ENCODE data around the gene PPP1R9A. TPM values are rescaled to one million over a fixed set of nuclear protein-coding genes. Genes with fewer than 3 reads are reported as not detected.
A peak's percentile ranks its signal among the peaks of the same experiment; 100 is the strongest.

The PPP1R9A gene
- total and polyA plus RNA-seq, 10 of the 15 experiments (the other 5 are each of a cell fraction or from before 2014, with no cell fraction given): 0.04 to 0.12 TPM; not detected in 8

DNA sequence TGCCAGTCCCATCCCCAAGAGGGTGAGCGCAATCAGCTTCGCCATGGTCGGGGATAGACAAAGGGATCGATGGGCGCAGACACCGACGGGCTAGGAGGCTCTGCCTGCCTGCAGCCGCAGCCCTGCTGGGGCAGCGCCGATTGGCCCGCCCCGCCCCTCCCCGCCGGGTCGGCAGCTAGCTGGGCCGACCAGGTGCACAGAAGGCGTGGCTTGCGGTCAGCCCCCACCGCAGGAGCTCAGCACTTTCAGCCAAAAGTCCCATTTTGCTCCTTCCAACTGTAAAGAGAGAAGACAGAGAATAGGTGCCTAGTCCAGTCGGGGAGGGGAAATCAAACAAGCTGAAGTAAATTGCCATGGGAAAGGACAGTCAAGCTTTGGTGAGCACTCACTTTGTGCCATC lies 417.0 kb downstream of the PPP1R9A start, which contains the start of gene PON1 (continued):
- TF ChIP-seq TCF7 (IDR thresholded peaks at IDR 0.05; ENCODE audit: borderline replicate concordance) (no peak), RUNX3 (IDR thresholded peaks at IDR 0.05; ENCODE audit: low read length) (peak; percentile 86), BHLHE40 (IDR thresholded peaks at IDR 0.05; ENCODE audit: borderline replicate concordance in 1 of 2, low read depth in 2 of 2, low read length in 1 of 2) (no peak; a peak in 1 of 4 replicates), BACH1 (IDR thresholded peaks at IDR 0.05; ENCODE audit: borderline replicate concordance) (no peak), TCF12 (IDR thresholded peaks at IDR 0.05; ENCODE audit: low read depth, low read length) (0 out of 2 replicates have a peak, but pooled peaks have one; percentile 45), EED (IDR thresholded peaks at IDR 0.05; ENCODE audit: low read depth) (peak; percentile 52; the same call in 1 of the 2 replicates)

DNA sequence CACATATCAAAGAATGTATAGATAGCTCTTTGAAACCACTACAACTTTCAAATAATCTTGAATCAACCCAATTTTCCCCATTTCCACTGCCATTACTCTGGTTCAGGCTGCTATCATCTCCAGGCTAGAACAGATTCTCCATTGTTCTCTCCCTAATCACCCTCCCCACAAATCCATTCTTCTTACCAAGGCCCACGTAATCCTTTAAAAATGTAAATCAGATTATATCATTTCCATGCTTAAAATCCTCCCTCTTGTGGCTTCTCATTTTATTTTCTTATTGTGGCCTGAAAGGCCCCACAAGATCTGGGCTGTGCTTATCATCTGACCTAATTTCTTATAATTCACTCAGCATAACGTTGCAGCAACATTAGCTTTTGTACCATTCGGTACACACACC lies 420.0 kb downstream of the PPP1R9A start:
- ChIA-PET RAD21 (ENCODE audit: unreplicated experiment) (no interaction called here), CTCF (no interaction called here), POLR2A (interaction anchor here (0.5 kb wide), 1 partner anchor 185 kb away, joined by 5 read pairs; no protein-coding TSS in a partner anchor), SMC1A (ENCODE audit: uncharacterized antibody, unreplicated experiment) (interaction anchor here (2.0 kb wide), 1 partner anchor 149 kb away, joined by 7 read pairs; no protein-coding TSS in a partner anchor)
- H4K20me1 ChIP-seq (ENCODE audit: control insufficient read depth, insufficient read depth): no peaks in the 10 kb centered on the region
- H3K4me3 ChIP-seq: no peak overlapping the region
- H3K9ac ChIP-seq (ENCODE audit: control insufficient read depth, insufficient read depth, low read length): no peak overlapping the region
- no TSS peak for BruUV-seq (replicated peaks)
- ATAC-seq: no peak
- no peaks in the 10 kb centered on the region; the same call in 2 of the 3 replicates for H3K9me3 ChIP-seq (replicated peaks; ENCODE audit: control insufficient read depth, insufficient read depth, low read length)
- H3K27me3 ChIP-seq (replicated peaks in 1 of 2; ENCODE audit: control insufficient read depth in 2 of 2, insufficient read depth in 2 of 2, low read length in 1 of 2): no peaks in the 10 kb centered on the region
- no peak overlapping the region for H3K27ac ChIP-seq (ENCODE audit: control insufficient read depth, insufficient read depth)
- no peak overlapping the region for H2AFZ ChIP-seq (ENCODE audit: control insufficient read depth, low read depth, low read length)
- in situ Hi-C loops (cut with MboI) (no loop called here), intact Hi-C loops (cut with micrococcal nuclease; ENCODE audit: unreplicated experiment) (no loop called here)
- H3K36me3 ChIP-seq (ENCODE audit: control insufficient read depth in 2 of 2, insufficient read depth in 2 of 2, low read length in 1 of 2): no peaks in the 10 kb centered on the region
- H3K4me2 ChIP-seq (ENCODE audit: control insufficient read depth, insufficient read depth): no peak overlapping the region
- FAIRE-seq: no peak
- WGBS (ENCODE audit: insufficient coverage, insufficient replicate concordance, low lambda C conversion rate, missing lambda C conversion rate): 47% methylated on average over 3 of the region's 3 CpGs
- H3K79me2 ChIP-seq (ENCODE audit: control insufficient read depth, insufficient read depth, low read length): no peaks in the 10 kb centered on the region
- H3K4me1 ChIP-seq (ENCODE audit: control insufficient read depth, insufficient read depth, low read length): peaks cover 3% of the 10 kb centered on the region
- DNase-seq (ENCODE audit: low read depth, low spot score): no peak
- TF ChIP-seq WRNIP1 (IDR thresholded peaks at IDR 0.05; ENCODE audit: borderline replicate concordance, low read depth, low read length) (no peak), FOS (IDR thresholded peaks at IDR 0.05; ENCODE audit: borderline replicate concordance, extremely low read depth, insufficient read length) (no peak), NFYA (IDR thresholded peaks at IDR 0.05; ENCODE audit: borderline replicate concordance, low read depth, low read length) (no peak), NBN (IDR thresholded peaks at IDR 0.05) (no peak), JUNB (IDR thresholded peaks at IDR 0.05) (no peak), ESRRA (IDR thresholded peaks at IDR 0.05; ENCODE audit: low read length) (no peak), ZNF274 (IDR thresholded peaks at IDR 0.05; ENCODE audit: insufficient read depth, insufficient read length) (no peak), TCF12 (IDR thresholded peaks at IDR 0.05; ENCODE audit: low read depth, low read length) (no peak)
- TF ChIP-seq, protein P1, sequence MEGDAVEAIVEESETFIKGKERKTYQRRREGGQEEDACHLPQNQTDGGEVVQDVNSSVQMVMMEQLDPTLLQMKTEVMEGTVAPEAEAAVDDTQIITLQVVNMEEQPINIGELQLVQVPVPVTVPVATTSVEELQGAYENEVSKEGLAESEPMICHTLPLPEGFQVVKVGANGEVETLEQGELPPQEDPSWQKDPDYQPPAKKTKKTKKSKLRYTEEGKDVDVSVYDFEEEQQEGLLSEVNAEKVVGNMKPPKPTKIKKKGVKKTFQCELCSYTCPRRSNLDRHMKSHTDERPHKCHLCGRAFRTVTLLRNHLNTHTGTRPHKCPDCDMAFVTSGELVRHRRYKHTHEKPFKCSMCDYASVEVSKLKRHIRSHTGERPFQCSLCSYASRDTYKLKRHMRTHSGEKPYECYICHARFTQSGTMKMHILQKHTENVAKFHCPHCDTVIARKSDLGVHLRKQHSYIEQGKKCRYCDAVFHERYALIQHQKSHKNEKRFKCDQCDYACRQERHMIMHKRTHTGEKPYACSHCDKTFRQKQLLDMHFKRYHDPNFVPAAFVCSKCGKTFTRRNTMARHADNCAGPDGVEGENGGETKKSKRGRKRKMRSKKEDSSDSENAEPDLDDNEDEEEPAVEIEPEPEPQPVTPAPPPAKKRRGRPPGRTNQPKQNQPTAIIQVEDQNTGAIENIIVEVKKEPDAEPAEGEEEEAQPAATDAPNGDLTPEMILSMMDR (IDR thresholded peaks at IDR 0.05 in 2 of 3, conservative IDR thresholded peaks at IDR 0.05 in 1 of 3; ENCODE audit: control insufficient read depth in 2 of 3, extremely low read depth in 1 of 3, insufficient read depth in 1 of 3, low read depth in 3 of 3, low read length in 3 of 3): no peak
- TF ChIP-seq, protein P2, sequence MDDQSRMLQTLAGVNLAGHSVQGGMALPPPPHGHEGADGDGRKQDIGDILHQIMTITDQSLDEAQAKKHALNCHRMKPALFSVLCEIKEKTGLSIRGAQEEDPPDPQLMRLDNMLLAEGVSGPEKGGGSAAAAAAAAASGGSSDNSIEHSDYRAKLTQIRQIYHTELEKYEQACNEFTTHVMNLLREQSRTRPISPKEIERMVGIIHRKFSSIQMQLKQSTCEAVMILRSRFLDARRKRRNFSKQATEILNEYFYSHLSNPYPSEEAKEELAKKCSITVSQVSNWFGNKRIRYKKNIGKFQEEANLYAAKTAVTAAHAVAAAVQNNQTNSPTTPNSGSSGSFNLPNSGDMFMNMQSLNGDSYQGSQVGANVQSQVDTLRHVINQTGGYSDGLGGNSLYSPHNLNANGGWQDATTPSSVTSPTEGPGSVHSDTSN (IDR thresholded peaks at IDR 0.05; ENCODE audit: insufficient replicate concordance, low read depth, low read length): no peak
- TF ChIP-seq, protein P3, sequence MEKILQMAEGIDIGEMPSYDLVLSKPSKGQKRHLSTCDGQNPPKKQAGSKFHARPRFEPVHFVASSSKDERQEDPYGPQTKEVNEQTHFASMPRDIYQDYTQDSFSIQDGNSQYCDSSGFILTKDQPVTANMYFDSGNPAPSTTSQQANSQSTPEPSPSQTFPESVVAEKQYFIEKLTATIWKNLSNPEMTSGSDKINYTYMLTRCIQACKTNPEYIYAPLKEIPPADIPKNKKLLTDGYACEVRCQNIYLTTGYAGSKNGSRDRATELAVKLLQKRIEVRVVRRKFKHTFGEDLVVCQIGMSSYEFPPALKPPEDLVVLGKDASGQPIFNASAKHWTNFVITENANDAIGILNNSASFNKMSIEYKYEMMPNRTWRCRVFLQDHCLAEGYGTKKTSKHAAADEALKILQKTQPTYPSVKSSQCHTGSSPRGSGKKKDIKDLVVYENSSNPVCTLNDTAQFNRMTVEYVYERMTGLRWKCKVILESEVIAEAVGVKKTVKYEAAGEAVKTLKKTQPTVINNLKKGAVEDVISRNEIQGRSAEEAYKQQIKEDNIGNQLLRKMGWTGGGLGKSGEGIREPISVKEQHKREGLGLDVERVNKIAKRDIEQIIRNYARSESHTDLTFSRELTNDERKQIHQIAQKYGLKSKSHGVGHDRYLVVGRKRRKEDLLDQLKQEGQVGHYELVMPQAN (conservative IDR thresholded peaks at IDR 0.05): no peak
- TF ChIP-seq, protein P4, sequence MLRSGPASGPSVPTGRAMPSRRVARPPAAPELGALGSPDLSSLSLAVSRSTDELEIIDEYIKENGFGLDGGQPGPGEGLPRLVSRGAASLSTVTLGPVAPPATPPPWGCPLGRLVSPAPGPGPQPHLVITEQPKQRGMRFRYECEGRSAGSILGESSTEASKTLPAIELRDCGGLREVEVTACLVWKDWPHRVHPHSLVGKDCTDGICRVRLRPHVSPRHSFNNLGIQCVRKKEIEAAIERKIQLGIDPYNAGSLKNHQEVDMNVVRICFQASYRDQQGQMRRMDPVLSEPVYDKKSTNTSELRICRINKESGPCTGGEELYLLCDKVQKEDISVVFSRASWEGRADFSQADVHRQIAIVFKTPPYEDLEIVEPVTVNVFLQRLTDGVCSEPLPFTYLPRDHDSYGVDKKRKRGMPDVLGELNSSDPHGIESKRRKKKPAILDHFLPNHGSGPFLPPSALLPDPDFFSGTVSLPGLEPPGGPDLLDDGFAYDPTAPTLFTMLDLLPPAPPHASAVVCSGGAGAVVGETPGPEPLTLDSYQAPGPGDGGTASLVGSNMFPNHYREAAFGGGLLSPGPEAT (IDR thresholded peaks at IDR 0.05; ENCODE audit: low read depth): no peak

All from GM12878 (cell line).